ENCODE data around the gene LTN1. TPM values are rescaled to one million over a fixed set of nuclear protein-coding genes. Genes with fewer than 3 reads are reported as not detected.

The LTN1 gene
- total RNA-seq, 1 experiment from 2014 or later, result 8.7 TPM

DNA sequence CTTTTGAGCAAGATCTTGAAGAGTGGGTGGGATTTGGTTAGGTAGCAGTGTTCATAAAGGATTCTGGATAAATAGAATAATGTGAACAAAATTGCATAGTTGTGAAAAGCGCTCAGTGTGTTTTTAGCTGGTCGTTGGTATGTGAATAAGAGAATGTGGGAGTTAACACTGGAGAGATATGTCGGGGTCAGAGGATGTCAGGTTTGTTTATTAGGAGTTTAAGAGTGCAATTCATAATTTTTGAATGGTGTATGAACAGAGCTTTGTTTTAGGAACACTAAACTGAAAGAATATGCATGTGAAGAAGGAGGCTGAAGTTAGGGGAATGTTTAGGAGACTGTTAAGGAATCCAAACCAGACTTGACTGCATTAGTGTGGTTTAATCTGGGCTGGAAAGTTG lies 41.2 kb upstream of the LTN1 start:
- H3K27me3 ChIP-seq (ENCODE audit: insufficient read depth, low read length), result no peaks in the 10 kb centered on the region

More for the DNA sequence above, 41.2 kb upstream of the LTN1 start:
- POLR2A ChIA-PET, result interaction anchor here (1.1 kb wide), 1 partner anchor 9 kb away, joined by 10 read pairs; the partner anchor contains the start of gene USP16
- H3K9me2 ChIP-seq (ENCODE audit: insufficient read depth), result no peaks in the 10 kb centered on the region
- intact Hi-C loops (cut with micrococcal nuclease), result no loop called here
- RAD21 ChIA-PET (ENCODE audit: low non-redundant PET in 1 of 2, low total read pairs in 2 of 2, uncharacterized antibody in 2 of 2, unreplicated experiment in 2 of 2), result no interaction called here
- peaks cover 32% of the 10 kb centered on the region; the same call in 1 of the 2 replicates for H3K79me2 ChIP-seq (ENCODE audit: insufficient read depth, low read length)
- no peak for TF ChIP-seq EGR1 (IDR thresholded peaks at IDR 0.05; ENCODE audit: low read depth)
- TF ChIP-seq EZH2 (IDR thresholded peaks at IDR 0.05), result no peak
- no peak for TF ChIP-seq RAD21 (IDR thresholded peaks at IDR 0.05; ENCODE audit: low read depth)
- TF ChIP-seq POLR2A (IDR thresholded peaks at IDR 0.05; ENCODE audit: borderline replicate concordance, extremely low read depth, insufficient read depth, insufficient read length), result no peak
- TF ChIP-seq, protein P1, sequence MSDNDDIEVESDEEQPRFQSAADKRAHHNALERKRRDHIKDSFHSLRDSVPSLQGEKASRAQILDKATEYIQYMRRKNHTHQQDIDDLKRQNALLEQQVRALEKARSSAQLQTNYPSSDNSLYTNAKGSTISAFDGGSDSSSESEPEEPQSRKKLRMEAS (IDR thresholded peaks at IDR 0.05), result no peak
- TF ChIP-seq SRF (IDR thresholded peaks at IDR 0.05; ENCODE audit: low read depth), result no peak
- TF ChIP-seq JUND (IDR thresholded peaks at IDR 0.05), result no peak
- TF ChIP-seq SP1 (IDR thresholded peaks at IDR 0.05; ENCODE audit: low read depth), result no peak
- no peak for TF ChIP-seq YY1 (IDR thresholded peaks at IDR 0.05; ENCODE audit: extremely low read depth, insufficient replicate concordance, low read depth, low read length)
- TF ChIP-seq, protein P2, sequence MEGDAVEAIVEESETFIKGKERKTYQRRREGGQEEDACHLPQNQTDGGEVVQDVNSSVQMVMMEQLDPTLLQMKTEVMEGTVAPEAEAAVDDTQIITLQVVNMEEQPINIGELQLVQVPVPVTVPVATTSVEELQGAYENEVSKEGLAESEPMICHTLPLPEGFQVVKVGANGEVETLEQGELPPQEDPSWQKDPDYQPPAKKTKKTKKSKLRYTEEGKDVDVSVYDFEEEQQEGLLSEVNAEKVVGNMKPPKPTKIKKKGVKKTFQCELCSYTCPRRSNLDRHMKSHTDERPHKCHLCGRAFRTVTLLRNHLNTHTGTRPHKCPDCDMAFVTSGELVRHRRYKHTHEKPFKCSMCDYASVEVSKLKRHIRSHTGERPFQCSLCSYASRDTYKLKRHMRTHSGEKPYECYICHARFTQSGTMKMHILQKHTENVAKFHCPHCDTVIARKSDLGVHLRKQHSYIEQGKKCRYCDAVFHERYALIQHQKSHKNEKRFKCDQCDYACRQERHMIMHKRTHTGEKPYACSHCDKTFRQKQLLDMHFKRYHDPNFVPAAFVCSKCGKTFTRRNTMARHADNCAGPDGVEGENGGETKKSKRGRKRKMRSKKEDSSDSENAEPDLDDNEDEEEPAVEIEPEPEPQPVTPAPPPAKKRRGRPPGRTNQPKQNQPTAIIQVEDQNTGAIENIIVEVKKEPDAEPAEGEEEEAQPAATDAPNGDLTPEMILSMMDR (IDR thresholded peaks at IDR 0.05 in 2 of 3, conservative IDR thresholded peaks at IDR 0.05 in 1 of 3; ENCODE audit: borderline replicate concordance in 1 of 3, insufficient read depth in 1 of 3, low read depth in 2 of 3, low read length in 2 of 3), result no peak
- TF ChIP-seq, protein P3, sequence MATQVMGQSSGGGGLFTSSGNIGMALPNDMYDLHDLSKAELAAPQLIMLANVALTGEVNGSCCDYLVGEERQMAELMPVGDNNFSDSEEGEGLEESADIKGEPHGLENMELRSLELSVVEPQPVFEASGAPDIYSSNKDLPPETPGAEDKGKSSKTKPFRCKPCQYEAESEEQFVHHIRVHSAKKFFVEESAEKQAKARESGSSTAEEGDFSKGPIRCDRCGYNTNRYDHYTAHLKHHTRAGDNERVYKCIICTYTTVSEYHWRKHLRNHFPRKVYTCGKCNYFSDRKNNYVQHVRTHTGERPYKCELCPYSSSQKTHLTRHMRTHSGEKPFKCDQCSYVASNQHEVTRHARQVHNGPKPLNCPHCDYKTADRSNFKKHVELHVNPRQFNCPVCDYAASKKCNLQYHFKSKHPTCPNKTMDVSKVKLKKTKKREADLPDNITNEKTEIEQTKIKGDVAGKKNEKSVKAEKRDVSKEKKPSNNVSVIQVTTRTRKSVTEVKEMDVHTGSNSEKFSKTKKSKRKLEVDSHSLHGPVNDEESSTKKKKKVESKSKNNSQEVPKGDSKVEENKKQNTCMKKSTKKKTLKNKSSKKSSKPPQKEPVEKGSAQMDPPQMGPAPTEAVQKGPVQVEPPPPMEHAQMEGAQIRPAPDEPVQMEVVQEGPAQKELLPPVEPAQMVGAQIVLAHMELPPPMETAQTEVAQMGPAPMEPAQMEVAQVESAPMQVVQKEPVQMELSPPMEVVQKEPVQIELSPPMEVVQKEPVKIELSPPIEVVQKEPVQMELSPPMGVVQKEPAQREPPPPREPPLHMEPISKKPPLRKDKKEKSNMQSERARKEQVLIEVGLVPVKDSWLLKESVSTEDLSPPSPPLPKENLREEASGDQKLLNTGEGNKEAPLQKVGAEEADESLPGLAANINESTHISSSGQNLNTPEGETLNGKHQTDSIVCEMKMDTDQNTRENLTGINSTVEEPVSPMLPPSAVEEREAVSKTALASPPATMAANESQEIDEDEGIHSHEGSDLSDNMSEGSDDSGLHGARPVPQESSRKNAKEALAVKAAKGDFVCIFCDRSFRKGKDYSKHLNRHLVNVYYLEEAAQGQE (IDR thresholded peaks at IDR 0.05; ENCODE audit: low read depth), result no peak
- no peak for TF ChIP-seq CBX3 (IDR thresholded peaks at IDR 0.05; ENCODE audit: low read depth)
- no peak for TF ChIP-seq ELF1 (IDR thresholded peaks at IDR 0.05; ENCODE audit: borderline replicate concordance, low read depth)
- TF ChIP-seq, protein P4, sequence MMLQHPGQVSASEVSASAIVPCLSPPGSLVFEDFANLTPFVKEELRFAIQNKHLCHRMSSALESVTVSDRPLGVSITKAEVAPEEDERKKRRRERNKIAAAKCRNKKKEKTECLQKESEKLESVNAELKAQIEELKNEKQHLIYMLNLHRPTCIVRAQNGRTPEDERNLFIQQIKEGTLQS (IDR thresholded peaks at IDR 0.05), result no peak
- TF ChIP-seq, protein P5, sequence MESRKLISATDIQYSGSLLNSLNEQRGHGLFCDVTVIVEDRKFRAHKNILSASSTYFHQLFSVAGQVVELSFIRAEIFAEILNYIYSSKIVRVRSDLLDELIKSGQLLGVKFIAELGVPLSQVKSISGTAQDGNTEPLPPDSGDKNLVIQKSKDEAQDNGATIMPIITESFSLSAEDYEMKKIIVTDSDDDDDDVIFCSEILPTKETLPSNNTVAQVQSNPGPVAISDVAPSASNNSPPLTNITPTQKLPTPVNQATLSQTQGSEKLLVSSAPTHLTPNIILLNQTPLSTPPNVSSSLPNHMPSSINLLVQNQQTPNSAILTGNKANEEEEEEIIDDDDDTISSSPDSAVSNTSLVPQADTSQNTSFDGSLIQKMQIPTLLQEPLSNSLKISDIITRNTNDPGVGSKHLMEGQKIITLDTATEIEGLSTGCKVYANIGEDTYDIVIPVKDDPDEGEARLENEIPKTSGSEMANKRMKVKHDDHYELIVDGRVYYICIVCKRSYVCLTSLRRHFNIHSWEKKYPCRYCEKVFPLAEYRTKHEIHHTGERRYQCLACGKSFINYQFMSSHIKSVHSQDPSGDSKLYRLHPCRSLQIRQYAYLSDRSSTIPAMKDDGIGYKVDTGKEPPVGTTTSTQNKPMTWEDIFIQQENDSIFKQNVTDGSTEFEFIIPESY (IDR thresholded peaks at IDR 0.05; ENCODE audit: extremely low read depth, insufficient replicate concordance, low read length), result no peak
- TF ChIP-seq SIN3A (IDR thresholded peaks at IDR 0.05; ENCODE audit: low read depth), result no peak
- TF ChIP-seq ZFX (IDR thresholded peaks at IDR 0.05), result no peak
- no peak for TF ChIP-seq ZNF274 (IDR thresholded peaks at IDR 0.05; ENCODE audit: low read depth, low read length)
- TF ChIP-seq EZH2phosphoT487 (IDR thresholded peaks at IDR 0.05; ENCODE audit: borderline replicate concordance), result no peak
- TF ChIP-seq TCF7L2 (IDR thresholded peaks at IDR 0.05; ENCODE audit: borderline replicate concordance, extremely low read depth, insufficient read depth, insufficient read length), result no peak
- no peak overlapping the region for H3K9ac ChIP-seq (ENCODE audit: low read length)
- H3K4me3 ChIP-seq (replicated peaks in 1 of 2; ENCODE audit: low read depth in 1 of 2, low read length in 2 of 2), result no peak overlapping the region
- H2AFZ ChIP-seq (ENCODE audit: low read depth, low read length, poor library complexity, severe bottlenecking), result no peak overlapping the region
- ATAC-seq (no peak), DNase-seq (ENCODE audit: low read depth, low spot score) (no peak)
- H3K36me3 ChIP-seq (ENCODE audit: control insufficient read depth in 1 of 2, insufficient read depth in 2 of 2, low read length in 2 of 2), result peaks cover 38 to 48% of the 10 kb centered on the region in 2 experiments
- H4K20me1 ChIP-seq (ENCODE audit: insufficient read depth), result no peaks in the 10 kb centered on the region
- H3K9me3 ChIP-seq (ENCODE audit: control insufficient read depth in 1 of 2, insufficient read depth in 1 of 2, low read depth in 1 of 2, low read length in 2 of 2), result no peaks in the 10 kb centered on the region
- BruUV-seq (replicated peaks), result no TSS peak
- no peak overlapping the region for H3K27ac ChIP-seq (ENCODE audit: low read depth, low read length)
- CTCF ChIA-PET, result no interaction called here
- H3K4me1 ChIP-seq (ENCODE audit: control insufficient read depth in 1 of 2, insufficient read depth in 2 of 2, low read length in 2 of 2), result no peaks in the 10 kb centered on the region
- no peak overlapping the region for H3K4me2 ChIP-seq (ENCODE audit: low read length)

Data from HCT116 (cell line).